Fibroblast of mammary gland (primary cell): Measurements from ENCODE around the gene ALDH7A1.

Source experiments
- DNase-seq: peaks from one replicate; pipeline ENCODE4 v3.0.0-alpha.2; 2010; ENCODE audit warnings: low read depth
- H3K4me3 ChIP-seq: 2 replicates; pipeline ENCODE4 v1.5.1; 2011; ENCODE audit warnings: low read depth, mild to moderate bottlenecking, low read length, moderate library complexity; ENCODE audit not compliant: control insufficient read depth
- CTCF ChIP-seq: conservative IDR thresholded peaks from 2 replicates; pipeline ENCODE4 v1.5.1; 2011; ENCODE audit warnings: low read depth, low read length, inconsistent platforms; ENCODE audit not compliant: control insufficient read depth, insufficient read depth

Gene ALDH7A1

GRCh38 chr5:126597156-126597555, 2.1 kb upstream of the ALDH7A1 start:
- DNase-seq, result peak; percentile 92
- no peak for TF ChIP-seq CTCF
- no peak overlapping the region for H3K4me3 ChIP-seq

- no peak for TF ChIP-seq CTCF
- no peak for DNase-seq
- H3K4me3 ChIP-seq, result peak overlapping the region; percentile 66
These were observed 566 bp upstream of the ALDH7A1 start for GRCh38 chr5:126595486-126596083.

- no peak for DNase-seq
- TF ChIP-seq CTCF, result no peak
- H3K4me3 ChIP-seq, result no peak overlapping the region
These were observed 3.5 kb downstream of the ALDH7A1 start for GRCh38 chr5:126591549-126591948.

GRCh38 chr5:126589536-126590297, 5.3 kb downstream of the ALDH7A1 start:
- no peak overlapping the region for H3K4me3 ChIP-seq
- TF ChIP-seq CTCF, result no peak
- DNase-seq, result no peak

GRCh38 chr5:126587551-126588390, 7.2 kb downstream of the ALDH7A1 start:
- no peak for TF ChIP-seq CTCF
- no peak overlapping the region for H3K4me3 ChIP-seq
- DNase-seq, result no peak

GRCh38 chr5:126583761-126584160, 11.3 kb downstream of the ALDH7A1 start:
- no peak overlapping the region for H3K4me3 ChIP-seq
- DNase-seq, result no peak
- no peak for TF ChIP-seq CTCF
